Glomerular visceral epithelial cell (primary cell): ENCODE measurements around the gene CAMK1D.
A peak's percentile ranks its signal among the peaks of the same experiment; 100 is the strongest.

Experiments
- DNase-seq: peaks from one replicate; pipeline ENCODE4 v3.0.0-alpha.2; 2016; ENCODE audit errors: extremely low spot score

The CAMK1D gene

DNA sequence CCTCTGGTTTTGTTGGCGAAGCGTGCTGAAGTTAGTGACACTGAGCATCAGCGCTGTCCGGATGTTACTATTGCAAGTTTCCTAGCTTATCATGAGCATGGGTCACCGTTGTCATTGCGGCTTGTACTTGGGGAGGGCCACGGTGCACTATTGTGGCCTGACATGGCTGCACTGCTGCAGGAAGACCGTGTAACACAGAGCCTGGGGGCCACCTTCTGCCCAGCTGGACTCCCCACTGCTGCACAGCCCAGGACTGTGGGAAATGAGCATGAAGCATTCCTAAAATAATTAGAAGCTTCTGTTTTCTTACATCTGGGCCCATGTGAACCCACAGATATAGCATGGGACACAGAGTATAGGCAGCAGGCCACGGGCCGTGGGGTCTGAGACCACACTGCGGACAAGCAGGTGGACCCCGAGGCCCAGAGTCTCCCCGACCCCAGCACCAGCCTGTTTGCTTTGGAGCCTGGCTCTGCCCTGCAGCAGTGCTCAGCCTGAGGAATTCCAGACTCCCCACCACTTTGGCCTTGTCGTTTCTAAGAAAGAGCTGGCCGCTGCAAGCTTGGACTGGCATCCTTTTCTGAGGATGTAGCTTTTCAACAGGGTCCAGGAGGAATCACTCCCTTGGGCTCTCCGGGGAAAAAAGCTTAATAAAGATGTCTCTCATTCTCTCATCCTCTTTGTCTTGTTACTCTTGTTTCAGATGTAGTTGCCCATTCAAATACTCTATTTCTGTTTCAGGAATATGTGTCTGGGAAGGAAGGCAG is 473.0 kb downstream of the CAMK1D start:
- no peak for DNase-seq

DNA sequence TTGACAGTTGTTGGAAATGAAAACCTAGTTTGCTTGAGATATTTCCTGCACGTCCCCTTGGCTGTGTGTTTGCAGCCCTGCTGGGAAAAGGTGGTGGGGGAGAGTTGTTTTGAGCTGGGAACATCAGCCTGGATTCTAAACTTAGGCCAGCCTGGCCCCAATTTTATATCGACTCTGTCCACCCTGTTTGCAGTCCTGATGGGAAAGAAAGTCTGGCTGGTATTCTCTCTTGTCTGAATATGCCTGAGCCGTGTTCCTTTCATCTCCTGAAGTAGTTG is 473.5 kb downstream of the CAMK1D start:
- DNase-seq, result no peak

DNA sequence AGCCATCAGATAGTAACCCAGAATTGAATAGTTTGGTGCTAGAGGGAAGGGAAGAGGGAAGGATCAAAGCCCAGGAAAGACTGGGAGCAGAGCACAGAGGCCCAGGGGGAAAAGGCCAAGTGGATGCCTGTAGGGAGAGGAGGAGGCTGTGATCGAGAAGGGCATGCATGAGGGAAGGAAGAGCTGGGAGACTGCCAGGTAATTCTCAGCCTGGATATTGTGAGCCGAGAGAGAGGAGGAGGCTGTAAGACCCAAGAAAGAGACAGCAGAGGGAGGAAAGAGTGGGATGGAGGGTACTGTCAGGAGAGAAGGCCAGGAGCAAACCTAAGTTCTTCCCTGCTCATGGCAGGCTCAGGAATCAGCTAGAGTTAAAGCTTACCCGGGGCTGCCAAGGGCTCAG is 474.0 kb downstream of the CAMK1D start:
- DNase-seq, result no peak

- no peak for DNase-seq
Observed at GRCh38 chr10:12825260-12825849, 476.0 kb downstream of the CAMK1D start.

DNA sequence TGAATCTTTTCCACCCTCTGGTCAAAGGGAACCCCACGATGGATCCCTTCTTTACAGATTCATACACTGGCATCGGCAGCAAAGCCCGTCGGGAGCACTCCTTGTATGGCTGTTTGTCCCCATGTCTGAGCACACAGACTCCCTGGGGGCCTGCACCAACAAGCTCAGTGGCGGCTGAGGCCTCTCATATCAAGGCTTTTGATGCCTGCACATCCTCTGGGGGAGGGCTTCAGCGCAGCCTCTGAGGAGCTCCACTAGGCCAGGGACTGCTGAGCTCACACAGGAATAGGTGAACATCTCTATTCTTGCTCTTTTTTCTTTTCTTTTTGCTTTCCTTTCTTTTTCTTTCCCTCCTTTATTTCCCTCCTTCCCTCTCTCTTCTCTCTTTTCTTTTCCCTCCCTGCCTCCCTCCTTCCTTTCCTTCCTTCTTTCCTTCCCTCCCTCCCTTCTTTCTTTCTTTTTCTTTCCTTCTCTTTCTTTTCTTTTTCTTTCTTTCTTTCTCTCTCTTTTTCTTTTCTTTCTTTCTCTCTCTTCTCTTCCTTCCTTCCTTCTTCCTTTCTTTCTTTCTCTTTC is 477.5 kb downstream of the CAMK1D start:
- DNase-seq, result no peak

DNA sequence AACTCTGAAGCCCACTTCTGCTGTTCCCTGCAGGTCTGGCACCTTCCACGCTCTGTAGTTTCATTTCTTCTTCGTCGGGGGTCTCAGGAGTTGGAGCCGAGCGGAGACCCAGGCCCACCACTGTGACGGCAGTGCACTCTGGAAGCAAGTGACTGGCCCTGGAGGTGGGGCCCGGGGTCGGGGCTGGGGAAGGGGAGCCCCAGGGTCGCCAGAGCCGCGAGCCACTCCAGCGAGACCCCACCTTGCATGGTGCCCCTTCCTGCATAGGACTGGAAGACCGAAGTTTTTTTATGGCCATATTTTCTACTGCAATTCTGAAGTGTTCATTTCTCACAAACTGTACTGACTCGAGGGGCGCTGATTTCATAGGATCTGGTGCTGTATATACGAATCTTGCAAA is 479.4 kb downstream of the CAMK1D start:
- DNase-seq, result no peak

GRCh38 chr10:12829831-12830390 is 480.6 kb downstream of the CAMK1D start:
- DNase-seq, result no peak

- no peak for DNase-seq
Observed at GRCh38 chr10:12832096-12832495, 482.7 kb downstream of the CAMK1D start.

DNA sequence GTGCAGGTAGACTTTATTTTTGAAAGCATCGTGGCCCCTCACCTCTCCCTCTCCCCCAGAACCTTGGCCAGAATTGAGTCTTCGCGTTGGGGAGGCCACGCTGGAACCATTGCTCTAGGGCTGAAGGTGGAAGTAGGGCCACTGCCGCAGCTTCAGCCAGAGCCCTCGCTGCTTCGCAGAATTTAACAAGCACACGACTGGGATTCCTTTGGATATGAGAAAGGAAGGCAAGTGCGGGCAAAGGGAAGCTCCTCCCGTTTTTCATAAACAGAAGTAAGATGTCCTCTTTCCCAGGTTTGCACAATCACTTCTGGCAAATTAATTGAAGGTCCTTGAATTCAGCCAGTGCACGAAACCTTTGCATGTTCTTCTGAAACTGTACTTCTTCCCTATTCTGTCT is 484.1 kb downstream of the CAMK1D start:
- DNase-seq, result no peak

GRCh38 chr10:12834116-12834665 is 484.8 kb downstream of the CAMK1D start:
- DNase-seq, result no peak

DNA sequence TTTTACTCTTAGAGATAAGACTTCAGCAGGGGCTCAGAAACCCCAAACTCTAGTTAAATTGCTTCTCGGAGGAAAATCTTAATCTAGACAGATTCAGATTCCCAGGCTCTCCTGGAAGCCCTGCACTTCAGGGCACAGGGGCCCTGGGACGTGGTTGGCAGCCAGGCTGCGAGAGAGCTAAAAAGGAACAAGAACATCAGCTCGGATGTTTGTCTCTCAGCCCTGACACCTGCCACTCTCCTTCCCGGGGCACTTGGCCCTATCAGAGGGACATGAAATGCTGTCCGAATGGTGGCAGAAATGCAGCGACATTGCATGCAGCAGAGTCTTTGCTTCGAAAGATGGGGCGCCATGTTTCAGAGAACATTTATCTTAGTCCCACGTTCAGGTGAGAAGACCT is 485.4 kb downstream of the CAMK1D start:
- DNase-seq, result no peak

GRCh38 chr10:12835709-12836108 is 486.4 kb downstream of the CAMK1D start:
- peak; percentile 36 for DNase-seq

GRCh38 chr10:12838366-12838765 is 489.0 kb downstream of the CAMK1D start:
- no peak for DNase-seq

DNA sequence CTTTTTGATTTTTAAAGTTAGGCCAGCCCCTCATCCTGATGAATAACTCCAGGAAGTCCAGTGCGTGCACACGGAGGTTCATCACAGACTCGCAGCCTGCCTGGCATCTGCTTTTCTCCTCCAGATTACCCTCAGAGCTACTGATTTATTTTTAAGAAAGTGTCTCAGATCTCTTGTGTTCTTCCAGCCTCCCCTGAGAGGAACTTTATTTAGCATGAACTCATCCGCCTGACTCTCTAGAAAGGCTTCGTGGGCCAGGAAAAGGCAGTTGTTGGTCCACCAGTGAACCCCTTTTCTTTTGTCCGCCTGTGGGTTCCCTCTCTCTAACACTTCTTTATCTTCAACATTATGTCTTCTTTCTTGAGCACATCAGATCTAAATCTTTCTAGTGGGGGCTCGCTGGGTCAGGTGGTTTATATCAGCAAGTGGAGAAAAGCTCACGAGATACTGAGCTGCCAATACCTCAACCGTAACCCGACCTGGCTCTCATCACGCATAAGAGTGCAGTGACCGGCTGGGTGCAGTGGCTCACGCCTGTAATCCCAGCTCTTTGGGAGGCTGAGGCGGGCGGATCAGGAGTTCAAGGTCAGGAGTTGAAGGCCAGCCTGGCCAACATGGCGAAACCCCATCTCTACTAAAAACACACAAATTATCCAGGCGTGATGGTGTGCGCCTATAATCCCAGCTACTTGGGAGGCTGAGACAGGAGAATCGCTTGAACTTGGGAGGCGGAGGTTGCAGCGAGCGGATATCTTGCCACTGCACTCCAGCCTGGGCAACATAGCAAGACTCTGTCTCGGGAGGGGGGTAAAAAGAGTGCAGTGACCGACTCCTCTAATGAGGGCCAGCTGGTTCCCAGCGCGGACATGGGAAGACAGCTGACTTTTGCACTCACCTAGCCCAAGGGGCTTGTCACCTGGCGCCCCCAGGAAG is 489.9 kb downstream of the CAMK1D start:
- no peak for DNase-seq

- DNase-seq, result no peak
Observed at GRCh38 chr10:12839941-12840611, 490.7 kb downstream of the CAMK1D start.

GRCh38 chr10:12841426-12841825 is 492.1 kb downstream of the CAMK1D start:
- no peak for DNase-seq

GRCh38 chr10:12841826-12842225 is 492.5 kb downstream of the CAMK1D start:
- no peak for DNase-seq

GRCh38 chr10:12842310-12842709 is 493.0 kb downstream of the CAMK1D start:
- DNase-seq, result no peak

DNA sequence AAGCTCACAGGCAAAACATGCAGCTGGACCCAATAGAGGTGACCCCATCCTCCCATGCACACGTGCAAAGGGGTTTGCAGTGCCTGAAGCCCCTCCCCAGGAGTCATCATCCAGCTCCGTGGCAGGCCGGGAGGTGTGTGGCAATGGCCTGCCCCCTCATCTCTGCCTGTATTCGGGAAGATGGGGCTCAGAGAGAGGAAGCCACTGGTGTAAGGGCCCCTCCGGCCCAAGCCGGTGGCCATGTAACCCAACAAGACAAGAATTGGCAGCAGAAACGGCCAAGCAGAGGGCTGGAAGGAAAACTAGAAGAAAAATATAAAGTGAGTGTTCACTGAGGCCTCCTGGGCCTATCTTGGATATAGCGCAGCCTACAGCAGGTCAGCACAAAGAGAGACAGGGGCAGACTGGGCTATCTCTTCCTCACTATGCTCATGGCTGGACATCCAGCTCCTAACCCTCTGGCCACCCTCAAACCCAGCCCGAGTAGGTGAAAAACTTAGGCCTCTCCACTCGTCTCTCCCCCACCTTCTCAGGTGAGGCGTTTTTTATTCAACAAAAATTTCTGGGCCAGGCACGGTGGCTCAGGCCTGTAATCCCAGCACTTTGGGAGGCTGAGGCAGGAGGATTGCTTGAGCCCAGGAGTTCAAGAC is 494.1 kb downstream of the CAMK1D start:
- no peak for DNase-seq

DNA sequence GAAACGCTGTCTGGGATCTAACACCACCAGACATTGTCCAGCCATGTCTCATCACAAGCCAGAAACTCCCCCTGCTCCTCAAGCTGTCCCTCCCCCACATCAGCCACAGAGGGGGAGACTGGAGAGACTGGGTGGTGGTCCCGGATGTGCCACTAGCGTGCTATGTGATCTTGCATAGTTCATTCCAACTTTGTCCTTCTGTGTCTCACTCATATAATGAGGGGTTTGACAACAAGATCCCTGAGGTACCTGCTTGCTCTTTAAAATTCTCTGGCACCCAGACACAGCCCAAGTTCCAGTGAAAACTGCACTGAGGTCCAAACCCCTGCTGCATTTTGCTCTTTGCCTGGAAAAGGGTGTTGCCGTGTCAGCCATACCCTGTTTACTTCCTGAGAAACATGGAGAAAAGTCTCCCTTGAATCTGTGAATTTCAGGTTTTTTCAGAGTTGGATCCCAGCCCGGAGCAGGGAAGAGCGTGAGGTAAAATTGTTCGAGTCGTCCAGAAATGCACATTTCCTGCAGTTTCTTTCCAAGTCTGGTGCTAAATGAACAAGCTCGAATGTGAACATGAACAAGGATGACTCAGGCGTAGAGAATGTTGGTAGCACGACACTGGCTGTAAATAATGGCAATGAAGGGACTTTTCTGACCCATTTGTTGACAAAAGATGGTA is 495.6 kb downstream of the CAMK1D start:
- DNase-seq, result peak; percentile 74
